IMR-90 (cell line): Measurements from ENCODE around the gene DCUN1D3.

Experiments used
- ELK1 ChIP-seq: fragments of 150-350 bp; IDR thresholded peaks from 2 replicates; pipeline ENCODE4 v1.6.1; 2016; ENCODE audit warnings: low read depth, mild to moderate bottlenecking, low read length, moderate library complexity, borderline replicate concordance
- MAZ ChIP-seq: IDR thresholded peaks from 2 replicates; pipeline ENCODE4 v1.6.1; 2012; ENCODE audit warnings: low read depth, mild to moderate bottlenecking, low read length, improper control_type of control experiment, moderate library complexity, borderline replicate concordance
- MXI1 ChIP-seq: IDR thresholded peaks from 2 replicates; pipeline ENCODE4 v1.6.1; 2012; ENCODE audit warnings: low read depth, mild to moderate bottlenecking, low read length, moderate library complexity, borderline replicate concordance
- NFE2L2 ChIP-seq: fragments of 150-350 bp; IDR thresholded peaks from 2 replicates; pipeline ENCODE4 v1.6.1; 2016; ENCODE audit warnings: low read depth, mild to moderate bottlenecking, low read length
- POLR2A ChIP-seq: IDR thresholded peaks from 2 replicates; pipeline ENCODE4 v1.6.1; 2012; ENCODE audit warnings: mild to moderate bottlenecking, low read depth, low read length
- RAD21 ChIP-seq: IDR thresholded peaks from 2 replicates; pipeline ENCODE4 v1.6.1; 2012; ENCODE audit warnings: low read length, improper control_type of control experiment
- RCOR1 ChIP-seq: IDR thresholded peaks from 2 replicates; pipeline ENCODE4 v1.6.1; 2012; ENCODE audit warnings: mild to moderate bottlenecking, low read length, improper control_type of control experiment; ENCODE audit not compliant: insufficient replicate concordance
- RFX5 ChIP-seq: IDR thresholded peaks from 2 replicates; pipeline ENCODE4 v1.8.0; 2012; ENCODE audit warnings: low read depth, mild to moderate bottlenecking, low read length, moderate library complexity
- SMC3 ChIP-seq: fragments of 150-350 bp; IDR thresholded peaks from 2 replicates; pipeline ENCODE4 v1.6.1; 2016; ENCODE audit warnings: low read depth, mild to moderate bottlenecking, antibody characterized with exemption, low read length, moderate library complexity
- USF2 ChIP-seq: fragments of 150-350 bp; IDR thresholded peaks from 2 replicates; pipeline ENCODE4 v1.6.1; 2017; ENCODE audit warnings: mild to moderate bottlenecking, antibody characterized with exemption, low read length, low read depth
- TF ChIP-seq, protein P1 (sequence below): conservative IDR thresholded peaks from 2 replicates; pipeline ENCODE4 v1.5.1; 2012; ENCODE audit warnings: mild to moderate bottlenecking, low read depth, low read length, improper control_type of control experiment

- TF ChIP-seq RCOR1 (no peak), RAD21 (no peak), ELK1 (no peak), RFX5 (no peak), SMC3 (no peak), POLR2A (no peak), USF2 (no peak), MAZ (no peak), MXI1 (no peak), NFE2L2 (no peak)
- TF ChIP-seq, protein P1, sequence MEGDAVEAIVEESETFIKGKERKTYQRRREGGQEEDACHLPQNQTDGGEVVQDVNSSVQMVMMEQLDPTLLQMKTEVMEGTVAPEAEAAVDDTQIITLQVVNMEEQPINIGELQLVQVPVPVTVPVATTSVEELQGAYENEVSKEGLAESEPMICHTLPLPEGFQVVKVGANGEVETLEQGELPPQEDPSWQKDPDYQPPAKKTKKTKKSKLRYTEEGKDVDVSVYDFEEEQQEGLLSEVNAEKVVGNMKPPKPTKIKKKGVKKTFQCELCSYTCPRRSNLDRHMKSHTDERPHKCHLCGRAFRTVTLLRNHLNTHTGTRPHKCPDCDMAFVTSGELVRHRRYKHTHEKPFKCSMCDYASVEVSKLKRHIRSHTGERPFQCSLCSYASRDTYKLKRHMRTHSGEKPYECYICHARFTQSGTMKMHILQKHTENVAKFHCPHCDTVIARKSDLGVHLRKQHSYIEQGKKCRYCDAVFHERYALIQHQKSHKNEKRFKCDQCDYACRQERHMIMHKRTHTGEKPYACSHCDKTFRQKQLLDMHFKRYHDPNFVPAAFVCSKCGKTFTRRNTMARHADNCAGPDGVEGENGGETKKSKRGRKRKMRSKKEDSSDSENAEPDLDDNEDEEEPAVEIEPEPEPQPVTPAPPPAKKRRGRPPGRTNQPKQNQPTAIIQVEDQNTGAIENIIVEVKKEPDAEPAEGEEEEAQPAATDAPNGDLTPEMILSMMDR, result no peak
Measured at GRCh38 chr16:20928774-20929411, 28.7 kb upstream of the DCUN1D3 start.
